CD14-positive monocyte (primary cell): ENCODE data around the gene MORC2. TPM values are rescaled to one million over a fixed set of nuclear protein-coding genes. Genes with fewer than 3 reads are reported as not detected.

ENCODE experiments used
- DNase-seq, 3 donors: peaks; one replicate each; pipeline ENCODE4 v3.0.0-alpha.2; 2011 to 2022
- H2AFZ ChIP-seq: 2 replicates; pipeline ENCODE4 v1.6.0; 2012; ENCODE audit warnings: mild to moderate bottlenecking, low read depth, low read length, inconsistent platforms; ENCODE audit not compliant: insufficient read depth, poor library complexity, severe bottlenecking
- H3K27ac ChIP-seq, 2 donors: 1 replicate in 1 of 2; 2 replicates in 1 of 2; pipeline ENCODE4 v1.5.1; 2012 to 2013; ENCODE audit warnings: low read length in 2 of 2, control low read depth in 1 of 2, inconsistent platforms in 1 of 2, low read depth in 1 of 2, mild to moderate bottlenecking in 1 of 2
- H3K27me3 ChIP-seq, 2 donors: one replicate each; pipeline versions ENCODE4 v1.6.0 to v1.6.1; 2011 to 2013; ENCODE audit warnings: low read length in 2 of 2; ENCODE audit not compliant: control insufficient read depth in 2 of 2, insufficient read depth in 2 of 2
- H3K36me3 ChIP-seq, 2 donors: replicated peaks in 1 of 2; 1 replicate in 1 of 2; 2 replicates in 1 of 2; pipeline versions ENCODE4 v1.5.1 to v1.6.1; 2012 to 2013; ENCODE audit warnings: low read length in 2 of 2, control low read depth in 1 of 2, inconsistent platforms in 1 of 2, mild to moderate bottlenecking in 1 of 2; ENCODE audit not compliant: insufficient read depth in 2 of 2, control insufficient read depth in 1 of 2
- H3K4me1 ChIP-seq, 2 donors: 1 replicate in 1 of 2; 2 replicates in 1 of 2; pipeline versions ENCODE4 v1.5.1 to v1.6.1; 2012 to 2013; ENCODE audit warnings: low read length in 2 of 2, control low read depth in 1 of 2, inconsistent platforms in 1 of 2, mild to moderate bottlenecking in 1 of 2, moderate library complexity in 1 of 2; ENCODE audit not compliant: insufficient read depth in 2 of 2, control insufficient read depth in 1 of 2
- H3K4me2 ChIP-seq: replicated peaks from 2 replicates; pipeline ENCODE3; 2012; ENCODE audit warnings: low read length, moderate library complexity, mild to moderate bottlenecking; ENCODE audit not compliant: poor library complexity, severe bottlenecking; ENCODE audit errors: extremely low read depth
- H3K4me3 ChIP-seq, 3 experiments: fragments of 200-600 bp in 1 of 3; sonication (generic) in 1 of 3; replicated peaks in 1 of 3; 1 replicate in 2 of 3; 2 replicates in 1 of 3; pipeline ENCODE4 v1.5.1; 2011 to 2013; ENCODE audit warnings: low read length in 3 of 3, mild to moderate bottlenecking in 3 of 3, control low read depth in 2 of 3, low read depth in 2 of 3, inconsistent platforms in 1 of 3, moderate library complexity in 1 of 3
- H3K79me2 ChIP-seq: 2 replicates; pipeline ENCODE4 v1.6.0; 2012; ENCODE audit warnings: mild to moderate bottlenecking, control low read depth, inconsistent platforms, low read length, moderate library complexity; ENCODE audit not compliant: insufficient read depth
- H3K9ac ChIP-seq: 2 replicates; pipeline ENCODE4 v1.6.0; 2017; ENCODE audit warnings: low read length, mild to moderate bottlenecking; ENCODE audit not compliant: insufficient read depth, poor library complexity, severe bottlenecking
- H3K9me3 ChIP-seq, 2 donors: replicated peaks in 1 of 2; 1 replicate in 1 of 2; 2 replicates in 1 of 2; pipeline versions ENCODE4 v1.5.1 to v1.6.1; 2012 to 2013; ENCODE audit warnings: low read length in 2 of 2, control low read depth in 1 of 2; ENCODE audit not compliant: control insufficient read depth in 1 of 2, insufficient read depth in 1 of 2
- H4K20me1 ChIP-seq: 2 replicates; pipeline ENCODE4 v1.6.0; 2012; ENCODE audit warnings: mild to moderate bottlenecking, low read length, control low read depth, moderate library complexity; ENCODE audit not compliant: insufficient read depth
- H3K27ac Mint-ChIP-seq, 7 donors: one replicate each; pipeline ENCODE4 v1.8.0; 2020; ENCODE audit warnings: mild to moderate bottlenecking in 7 of 7, mixed read lengths in 7 of 7, moderate library complexity in 6 of 7, inconsistent platforms in 2 of 7
- H3K27me3 Mint-ChIP-seq, 3 donors: one replicate each; pipeline ENCODE4 v1.8.0; 2021 to 2022; ENCODE audit warnings: low read depth in 3 of 3, mild to moderate bottlenecking in 3 of 3, mixed read lengths in 3 of 3, moderate library complexity in 3 of 3, inconsistent platforms in 1 of 3
- H3K36me3 Mint-ChIP-seq, 2 donors: one replicate each; pipeline ENCODE4 v1.8.0; 2020; ENCODE audit warnings: mixed read lengths in 2 of 2, inconsistent platforms in 1 of 2, mild to moderate bottlenecking in 1 of 2
- H3K4me1 Mint-ChIP-seq: one replicate; pipeline ENCODE4 v1.8.0; 2020; ENCODE audit warnings: mild to moderate bottlenecking, mixed read lengths
- H3K4me3 Mint-ChIP-seq, 2 donors: one replicate each; pipeline ENCODE4 v1.8.0; 2020; ENCODE audit warnings: mild to moderate bottlenecking in 2 of 2, mixed read lengths in 2 of 2, moderate library complexity in 1 of 2
- H3K9me3 Mint-ChIP-seq, 7 donors: one replicate each; pipeline ENCODE4 v1.8.0; 2020 to 2022; ENCODE audit warnings: mixed read lengths in 7 of 7, mild to moderate bottlenecking in 6 of 7, moderate library complexity in 6 of 7, inconsistent platforms in 2 of 7
- WGBS: methylation state at CpG from one replicate; pipeline ENCODE4 v1.1.5; 2013; ENCODE audit warnings: missing lambda C conversion rate; ENCODE audit not compliant: insufficient coverage; 5-methylcytosine and 5-hydroxymethylcytosine counted together
- intact Hi-C, 2 donors: fragments of 100-400 bp; cut with micrococcal nuclease; formaldehyde crosslinking; loops; one replicate each; pipeline versions ENCODE4 v1.15.0 to v1.15.1; 2023
- polyA plus RNA-seq, 3 donors: library from polyadenylated mRNA; depleted of rRNA in 1 of 3; unstranded in 2 of 3; stranded (reverse) in 1 of 3; fragments of 300-500 nt in 2 of 3; fragments of >200 nt in 1 of 3; fragmentation: Illumina TruSeq in 2 of 3; gene quantifications; 1 replicate in 2 of 3; 2 replicates in 1 of 3; pipeline ENCODE4 v1.2.3, GENCODE V29; 2012 to 2021
- TF ChIP-seq, protein P1 (sequence below): fragments of 200-600 bp; IDR thresholded peaks from one replicate; pipeline ENCODE4 v1.8.0; 2022; ENCODE audit warnings: antibody characterized with exemption, mild to moderate bottlenecking

Gene MORC2
- polyA plus RNA-seq, 3 donors: 2.1 to 6.0 (median 2.4) TPM

DNA sequence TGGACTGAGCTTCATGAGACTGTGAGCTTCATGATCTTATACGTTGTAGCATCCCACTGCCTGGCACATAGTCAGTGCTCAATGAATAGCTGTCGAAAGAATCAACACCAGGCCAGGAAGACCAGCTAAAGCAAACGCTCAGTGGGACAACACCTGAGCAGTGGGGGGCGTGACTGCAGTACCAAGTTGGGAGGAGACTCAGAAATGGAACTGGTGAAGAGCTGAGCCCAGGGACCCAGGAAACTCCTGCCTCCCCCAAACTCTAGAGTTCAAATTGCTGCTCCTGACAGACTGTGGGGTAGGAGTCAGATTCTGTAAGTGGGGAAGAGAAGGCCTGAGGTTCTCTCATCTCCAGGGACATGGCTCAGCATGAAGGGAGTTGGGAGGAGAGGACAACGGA, 59.3 kb downstream of the MORC2 start:
- 100% methylated on average over 4 of the region's 5 CpGs for WGBS
- Histone ChIP-seq H3K27me3 (no peaks in the 10 kb centered on the region), H3K9ac (no peak overlapping the region), H4K20me1 (no peaks in the 10 kb centered on the region), H3K4me2 (no peak overlapping the region), H3K4me1 (no peaks in the 10 kb centered on the region), H3K27ac (no peak overlapping the region), H3K36me3 (peaks cover 0 to 15% of the 10 kb centered on the region in 2 donors), H2AFZ (no peak overlapping the region), H3K79me2 (no peaks in the 10 kb centered on the region), H3K4me3 (no peak overlapping the region), H3K9me3 (peaks cover 0 to 7% of the 10 kb centered on the region in 2 donors)
- TF ChIP-seq, protein P1, sequence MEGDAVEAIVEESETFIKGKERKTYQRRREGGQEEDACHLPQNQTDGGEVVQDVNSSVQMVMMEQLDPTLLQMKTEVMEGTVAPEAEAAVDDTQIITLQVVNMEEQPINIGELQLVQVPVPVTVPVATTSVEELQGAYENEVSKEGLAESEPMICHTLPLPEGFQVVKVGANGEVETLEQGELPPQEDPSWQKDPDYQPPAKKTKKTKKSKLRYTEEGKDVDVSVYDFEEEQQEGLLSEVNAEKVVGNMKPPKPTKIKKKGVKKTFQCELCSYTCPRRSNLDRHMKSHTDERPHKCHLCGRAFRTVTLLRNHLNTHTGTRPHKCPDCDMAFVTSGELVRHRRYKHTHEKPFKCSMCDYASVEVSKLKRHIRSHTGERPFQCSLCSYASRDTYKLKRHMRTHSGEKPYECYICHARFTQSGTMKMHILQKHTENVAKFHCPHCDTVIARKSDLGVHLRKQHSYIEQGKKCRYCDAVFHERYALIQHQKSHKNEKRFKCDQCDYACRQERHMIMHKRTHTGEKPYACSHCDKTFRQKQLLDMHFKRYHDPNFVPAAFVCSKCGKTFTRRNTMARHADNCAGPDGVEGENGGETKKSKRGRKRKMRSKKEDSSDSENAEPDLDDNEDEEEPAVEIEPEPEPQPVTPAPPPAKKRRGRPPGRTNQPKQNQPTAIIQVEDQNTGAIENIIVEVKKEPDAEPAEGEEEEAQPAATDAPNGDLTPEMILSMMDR: no peak
- no peak overlapping the region for H3K4me3 Mint-ChIP-seq
- H3K36me3 Mint-ChIP-seq: peaks cover 9 to 19% of the 10 kb centered on the region in 2 donors
- intact Hi-C loops: no loop called here
- no peak for DNase-seq
- H3K9me3 Mint-ChIP-seq: peaks cover 2 to 15% (median 8%) of the 10 kb centered on the region in 7 donors
- H3K27ac Mint-ChIP-seq: peak overlapping the region in 1 of 7 donors; percentile 78
- H3K4me1 Mint-ChIP-seq: no peaks in the 10 kb centered on the region
- H3K27me3 Mint-ChIP-seq: peaks cover 1 to 5% (median 3%) of the 10 kb centered on the region in 3 donors

DNA sequence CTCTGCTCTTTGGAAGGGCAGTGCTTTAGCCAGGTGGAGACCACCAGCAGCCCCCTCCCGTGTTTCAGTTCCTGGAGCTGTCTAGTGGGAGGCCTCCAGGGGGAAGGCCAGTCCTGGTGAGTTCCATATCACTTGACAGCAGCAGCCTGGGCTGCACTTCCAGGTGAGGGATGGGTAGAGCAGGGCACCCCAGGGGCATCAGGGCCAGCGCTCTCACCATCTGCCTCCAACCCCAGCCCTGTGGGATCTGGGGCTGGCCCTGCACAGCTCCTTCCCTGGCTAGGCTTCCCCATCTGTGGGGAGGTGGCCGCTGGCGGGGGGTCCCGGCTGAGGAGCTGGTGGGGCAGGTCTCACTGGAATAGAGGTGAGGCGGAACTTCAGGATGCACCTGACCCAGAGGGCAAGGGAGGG, 60.5 kb downstream of the MORC2 start:
- Histone ChIP-seq H4K20me1 (no peaks in the 10 kb centered on the region), H3K79me2 (no peaks in the 10 kb centered on the region), H3K4me3 (no peak overlapping the region), H3K9ac (no peak overlapping the region), H3K27ac (no peak overlapping the region), H3K27me3 (no peaks in the 10 kb centered on the region), H3K36me3 (peaks cover 0 to 21% of the 10 kb centered on the region in 2 donors), H3K4me2 (no peak overlapping the region), H3K9me3 (peaks cover 0 to 1% of the 10 kb centered on the region in 2 donors), H2AFZ (no peak overlapping the region), H3K4me1 (no peaks in the 10 kb centered on the region)
- H3K27ac Mint-ChIP-seq: no peak overlapping the region
- no peak for DNase-seq
- peaks cover 0 to 3% (median 2%) of the 10 kb centered on the region in 7 donors for H3K9me3 Mint-ChIP-seq
- 94% methylated on average over 5 of the region's 6 CpGs for WGBS
- peaks cover 2% of the 10 kb centered on the region for H3K4me1 Mint-ChIP-seq
- H3K36me3 Mint-ChIP-seq: peaks cover 12 to 23% of the 10 kb centered on the region in 2 donors
- TF ChIP-seq, protein P1: no peak
- intact Hi-C loops: no loop called here
- H3K27me3 Mint-ChIP-seq: peaks cover 0 to 1% (median 1%) of the 10 kb centered on the region in 3 donors
- H3K4me3 Mint-ChIP-seq: no peak overlapping the region
